ENCODE results near the gene NKG7. TPM values are rescaled to one million over a fixed set of nuclear protein-coding genes. Genes with fewer than 3 reads are reported as not detected.

Gene NKG7
- total and polyA plus RNA-seq, 4 donors: 2.0 to 13.6 (median 5.7) TPM

GRCh38 chr19:51354742-51355148, 17.7 kb downstream of the NKG7 start:
- TF ChIP-seq HNF4G (IDR thresholded peaks at IDR 0.05) (no peak), ZBTB33 (IDR thresholded peaks at IDR 0.05) (no peak), REST (IDR thresholded peaks at IDR 0.05) (no peak), NR2F2 (IDR thresholded peaks at IDR 0.05) (no peak)
- Histone ChIP-seq H3K4me3 (ENCODE audit: low read depth in 1 of 3, low read length in 3 of 3) (no peak overlapping the region), H3K36me3 (ENCODE audit: control insufficient read depth in 4 of 4, insufficient read depth in 3 of 4, low read depth in 1 of 4, low read length in 3 of 4) (peaks cover 8 to 18% (median 16%) of the 10 kb centered on the region in 4 donors), H3K27ac (ENCODE audit: low read depth in 1 of 2, low read length in 2 of 2) (no peak overlapping the region), H3K9ac (ENCODE audit: low read depth in 1 of 2, low read length in 2 of 2) (no peak overlapping the region), H3K9me3 (ENCODE audit: control insufficient read depth in 4 of 4, low read length in 3 of 4) (no peaks in the 10 kb centered on the region), H3K4me1 (ENCODE audit: control insufficient read depth in 4 of 4, insufficient read depth in 4 of 4, low read length in 3 of 4) (peaks cover 13 to 41% (median 27%) of the 10 kb centered on the region in 4 donors), H3K27me3 (ENCODE audit: control insufficient read depth in 4 of 4, insufficient read depth in 4 of 4, low read length in 3 of 4) (no peaks in the 10 kb centered on the region)
- WGBS: 56% methylated on average over 8 of the region's 8 CpGs
- DNase-seq (ENCODE audit: low spot score): no peak

GRCh38 chr19:51354103-51354741, 18.2 kb downstream of the NKG7 start:
- no peak for DNase-seq (ENCODE audit: low spot score)
- Histone ChIP-seq H3K9me3 (ENCODE audit: control insufficient read depth in 4 of 4, low read length in 3 of 4) (no peaks in the 10 kb centered on the region), H3K4me1 (ENCODE audit: control insufficient read depth in 4 of 4, insufficient read depth in 4 of 4, low read length in 3 of 4) (peaks cover 13 to 41% (median 27%) of the 10 kb centered on the region in 4 donors), H3K27me3 (ENCODE audit: control insufficient read depth in 4 of 4, insufficient read depth in 4 of 4, low read length in 3 of 4) (no peaks in the 10 kb centered on the region), H3K9ac (ENCODE audit: low read depth in 1 of 2, low read length in 2 of 2) (no peak overlapping the region), H3K27ac (ENCODE audit: low read depth in 1 of 2, low read length in 2 of 2) (no peak overlapping the region), H3K4me3 (ENCODE audit: low read depth in 1 of 3, low read length in 3 of 3) (no peak overlapping the region), H3K36me3 (ENCODE audit: control insufficient read depth in 4 of 4, insufficient read depth in 3 of 4, low read depth in 1 of 4, low read length in 3 of 4) (peaks cover 8 to 18% (median 16%) of the 10 kb centered on the region in 4 donors)
- WGBS: 84% methylated on average over 12 of the region's 12 CpGs
- TF ChIP-seq MAX (IDR thresholded peaks at IDR 0.05) (no peak), FOXA2 (IDR thresholded peaks at IDR 0.05) (no peak), EGR1 (IDR thresholded peaks at IDR 0.05; ENCODE audit: low read depth in 2 of 2) (no peak), NR2F2 (IDR thresholded peaks at IDR 0.05) (no peak), REST (IDR thresholded peaks at IDR 0.05) (no peak), HNF4G (IDR thresholded peaks at IDR 0.05) (no peak), SP1 (IDR thresholded peaks at IDR 0.05) (no peak), HNF4A (conservative IDR thresholded peaks at IDR 0.05) (no peak), JUND (IDR thresholded peaks at IDR 0.05) (no peak), RAD21 (IDR thresholded peaks at IDR 0.05) (no peak), ZBTB33 (IDR thresholded peaks at IDR 0.05) (no peak), FOXA1 (IDR thresholded peaks at IDR 0.05) (no peak), ATF3 (IDR thresholded peaks at IDR 0.05) (no peak)
